Measurements from ENCODE around the gene TMSB4X. TPM values are rescaled to one million over a fixed set of nuclear protein-coding genes. Genes with fewer than 3 reads are reported as not detected.

TMSB4X gene
- total RNA-seq, 1 experiment from 2014 or later = 801 TPM

GRCh38 chrX:13023567-13023966, 48.7 kb downstream of the TMSB4X start:
- H3K4me3 Mint-ChIP-seq (ENCODE audit: unreplicated experiment) = no peak overlapping the region
- ChIA-PET POLR2A (interaction anchor here (1.4 kb wide), 1 partner anchor 9 kb away, joined by 4 read pairs; no protein-coding TSS in a partner anchor), CTCF (no interaction called here)
- no peak overlapping the region for H3K27ac Mint-ChIP-seq (ENCODE audit: low read depth, unreplicated experiment)
- intact Hi-C loops (cut with micrococcal nuclease) = no loop called here
- no peaks in the 10 kb centered on the region for H3K4me1 Mint-ChIP-seq (ENCODE audit: insufficient read depth, unreplicated experiment)
- no TSS peak for BruUV-seq (replicated peaks)
- no peak for TF ChIP-seq CTCF (IDR thresholded peaks at IDR 0.05; ENCODE audit: unreplicated experiment)
- H3K27me3 Mint-ChIP-seq (ENCODE audit: insufficient read depth, unreplicated experiment) = peaks cover 33% of the 10 kb centered on the region
- no peak for DNase-seq (ENCODE audit: unreplicated experiment)
- no peaks in the 10 kb centered on the region for H3K36me3 Mint-ChIP-seq (ENCODE audit: insufficient read depth, unreplicated experiment)
- H3K9me3 Mint-ChIP-seq (ENCODE audit: unreplicated experiment) = no peaks in the 10 kb centered on the region

GRCh38 chrX:13023979-13024378, 49.1 kb downstream of the TMSB4X start:
- intact Hi-C loops (cut with micrococcal nuclease) = no loop called here
- H3K36me3 Mint-ChIP-seq (ENCODE audit: insufficient read depth, unreplicated experiment) = no peaks in the 10 kb centered on the region
- peaks cover 33% of the 10 kb centered on the region for H3K27me3 Mint-ChIP-seq (ENCODE audit: insufficient read depth, unreplicated experiment)
- no peak for TF ChIP-seq CTCF (IDR thresholded peaks at IDR 0.05; ENCODE audit: unreplicated experiment)
- POLR2A ChIA-PET = no interaction called here
- no peak for DNase-seq (ENCODE audit: unreplicated experiment)
- H3K9me3 Mint-ChIP-seq (ENCODE audit: unreplicated experiment) = no peaks in the 10 kb centered on the region
- CTCF ChIA-PET = no interaction called here
- no peak overlapping the region for H3K27ac Mint-ChIP-seq (ENCODE audit: low read depth, unreplicated experiment)
- peaks cover under 1% of the 10 kb centered on the region for H3K4me1 Mint-ChIP-seq (ENCODE audit: insufficient read depth, unreplicated experiment)
- no peak overlapping the region for H3K4me3 Mint-ChIP-seq (ENCODE audit: unreplicated experiment)
- BruUV-seq (replicated peaks) = no TSS peak

- Mint-ChIP-seq H3K36me3 (ENCODE audit: insufficient read depth, unreplicated experiment) (no peaks in the 10 kb centered on the region), H3K27me3 (ENCODE audit: insufficient read depth, unreplicated experiment) (peaks cover 33% of the 10 kb centered on the region), H3K27ac (ENCODE audit: low read depth, unreplicated experiment) (no peak overlapping the region), H3K4me3 (ENCODE audit: unreplicated experiment) (no peak overlapping the region), H3K4me1 (ENCODE audit: insufficient read depth, unreplicated experiment) (peaks cover 11% of the 10 kb centered on the region), H3K9me3 (ENCODE audit: unreplicated experiment) (no peaks in the 10 kb centered on the region)
- BruUV-seq (replicated peaks) = no TSS peak
- CTCF ChIA-PET = no interaction called here
- intact Hi-C loops (cut with micrococcal nuclease) = no loop called here
- no peak for DNase-seq (ENCODE audit: unreplicated experiment)
- no peak for TF ChIP-seq CTCF (IDR thresholded peaks at IDR 0.05; ENCODE audit: unreplicated experiment)
- POLR2A ChIA-PET = no interaction called here
Observed at GRCh38 chrX:13024986-13025385, 50.1 kb downstream of the TMSB4X start.

Other genes starting within 250 kb of the TMSB4X start
- gene PRPS2, start 183.7 kb upstream of the TMSB4X start, total RNA-seq (2022) = 27.3 and 45.1 TPM in 2 replicates
- gene TLR7, start 108.0 kb upstream of the TMSB4X start, total RNA-seq (2022) = not detected in 2 replicates
- not detected in 2 replicates for gene TLR8, start 68.5 kb upstream of the TMSB4X start, total RNA-seq (2022)
- gene FAM9C, start 69.5 kb downstream of the TMSB4X start, total RNA-seq (2022) = not detected in 2 replicates